HCT116 (cell line): Measurements from ENCODE around the gene SLC22A23. TPM values are rescaled to one million over a fixed set of nuclear protein-coding genes. Genes with fewer than 3 reads are reported as not detected.

Source experiments
- ATAC-seq: fragments of 200-7000 bp; cut with Tn5 transposase; 2 replicates; pipeline ENCODE4 v1.9.1; 2020; ENCODE audit warnings: mild to moderate bottlenecking, moderate library complexity
- BruUV-seq: library from RNA; stranded (reverse); fragments of 400-500 nt; replicated peaks from 2 replicates; lab custom pipeline; 2021; lab: Mats Ljungman, UMichigan
- CTCF ChIA-PET: fragments of 300-600 bp; sonication (Branson Sonifier 250); formaldehyde crosslinking; loops from one replicate; lab custom pipeline; 2021; ENCODE audit warnings: antibody characterized with exemption; lab: Charles Lee
- POLR2A ChIA-PET: fragments of 300-600, 350-600 bp; sonication (Branson Sonifier 250); formaldehyde crosslinking; loops from one replicate; lab custom pipeline; 2021; ENCODE audit warnings: antibody characterized with exemption; lab: Charles Lee
- RAD21 ChIA-PET, 2 experiments: fragments of 300-600 bp; sonication (Branson Sonifier 250); formaldehyde crosslinking; loops; one replicate each; lab custom pipeline; 2023; ENCODE audit warnings: low total read pairs in 2 of 2; ENCODE audit not compliant: uncharacterized antibody in 2 of 2, unreplicated experiment in 2 of 2, low non-redundant PET in 1 of 2; lab: Charles Lee
- DNase-seq: peaks from one replicate; pipeline ENCODE4 v3.0.0-alpha.2; 2010; ENCODE audit warnings: low read depth, low spot score
- H2AFZ ChIP-seq: fragments of 200-600 bp; shearing (Covaris generic), sonication (generic); 2 replicates; pipeline ENCODE4 v1.6.1; 2017; ENCODE audit warnings: low read depth, mixed run types, mixed read lengths, antibody characterized with exemption, low read length; ENCODE audit not compliant: poor library complexity, severe bottlenecking
- H3K27ac ChIP-seq: 2 replicates; pipeline ENCODE4 v1.5.1; 2012; ENCODE audit warnings: low read depth, low read length
- H3K27me3 ChIP-seq: fragments of 200-600 bp; sonication (generic); 2 replicates; pipeline ENCODE4 v1.6.1; 2016; ENCODE audit warnings: mixed run types, low read length, mixed read lengths; ENCODE audit not compliant: insufficient read depth
- H3K36me3 ChIP-seq, 2 experiments: fragments of 200-500 bp in 1 of 2; fragments of 200-600 bp in 1 of 2; sonication (Bioruptor generic) in 1 of 2; sonication (generic) in 1 of 2; 2 replicates each; pipeline versions ENCODE4 v1.5.1 to v1.6.1; 2014 to 2016; ENCODE audit warnings: low read length in 2 of 2, inconsistent platforms in 1 of 2, mixed read lengths in 1 of 2, mixed run types in 1 of 2; ENCODE audit not compliant: insufficient read depth in 2 of 2, control insufficient read depth in 1 of 2
- H3K4me1 ChIP-seq, 2 experiments: fragments of 200-600 bp in 1 of 2; sonication (generic) in 1 of 2; 2 replicates each; pipeline versions ENCODE4 v1.5.1 to v1.6.1; 2012 to 2017; ENCODE audit warnings: low read length in 2 of 2, inconsistent platforms in 1 of 2, mild to moderate bottlenecking in 1 of 2, mixed read lengths in 1 of 2, mixed run types in 1 of 2, moderate library complexity in 1 of 2; ENCODE audit not compliant: insufficient read depth in 2 of 2, control insufficient read depth in 1 of 2
- H3K4me2 ChIP-seq: fragments of 200-600 bp; sonication (generic); 2 replicates; pipeline ENCODE4 v1.6.1; 2017; ENCODE audit warnings: mixed run types, low read length, mixed read lengths
- H3K4me3 ChIP-seq, 2 experiments: fragments of 200-600 bp in 1 of 2; sonication (generic) in 1 of 2; replicated peaks in 1 of 2; 2 replicates each; pipeline ENCODE4 v1.5.1; 2011 to 2016; ENCODE audit warnings: low read length in 2 of 2, control low read depth in 1 of 2, low read depth in 1 of 2, mild to moderate bottlenecking in 1 of 2, mixed read lengths in 1 of 2, mixed run types in 1 of 2
- H3K79me2 ChIP-seq: fragments of 200-600 bp; sonication (generic); 2 replicates; pipeline ENCODE4 v1.6.1; 2017; ENCODE audit warnings: mild to moderate bottlenecking, mixed run types, low read length, moderate library complexity, mixed read lengths; ENCODE audit not compliant: insufficient read depth
- H3K9ac ChIP-seq: fragments of 200-600 bp; sonication (generic); 2 replicates; pipeline ENCODE4 v1.6.1; 2016; ENCODE audit warnings: low read length, mixed read lengths
- H3K9me2 ChIP-seq: fragments of 200-600 bp; sonication (generic), shearing (Covaris generic); 2 replicates; pipeline ENCODE4 v1.6.1; 2017; ENCODE audit warnings: mixed run types, mild to moderate bottlenecking, moderate library complexity; ENCODE audit not compliant: insufficient read depth
- H3K9me3 ChIP-seq, 2 experiments: fragments of 200-500 bp in 1 of 2; fragments of 200-600 bp in 1 of 2; sonication (Bioruptor generic) in 1 of 2; sonication (generic) in 1 of 2; 2 replicates each; pipeline ENCODE4 v1.6.1; 2014 to 2017; ENCODE audit warnings: low read length in 2 of 2, mixed read lengths in 2 of 2, inconsistent platforms in 1 of 2, low read depth in 1 of 2, mild to moderate bottlenecking in 1 of 2, mixed run types in 1 of 2, moderate library complexity in 1 of 2; ENCODE audit not compliant: control insufficient read depth in 1 of 2, insufficient read depth in 1 of 2
- H4K20me1 ChIP-seq: fragments of 200-600 bp; sonication (generic), shearing (Covaris generic); 2 replicates; pipeline ENCODE4 v1.6.1; 2017; ENCODE audit warnings: mixed run types, mild to moderate bottlenecking, moderate library complexity; ENCODE audit not compliant: insufficient read depth
- CBX3 ChIP-seq: IDR thresholded peaks from 2 replicates; pipeline ENCODE4 v1.6.1; 2012; ENCODE audit warnings: low read depth
- EZH2phosphoT487 ChIP-seq: fragments of 200-600 bp; IDR thresholded peaks from 2 replicates; pipeline ENCODE4 v1.6.1; 2018; ENCODE audit warnings: antibody characterized with exemption, borderline replicate concordance
- SRF ChIP-seq: IDR thresholded peaks from 2 replicates; pipeline ENCODE4 v1.6.1; 2012; ENCODE audit warnings: low read depth
- ZNF274 ChIP-seq: fragments of 200-500 bp; sonication (Bioruptor generic); IDR thresholded peaks from 2 replicates; pipeline ENCODE4 v1.6.1; 2014; ENCODE audit warnings: mild to moderate bottlenecking, low read depth, low read length, inconsistent platforms
- intact Hi-C: fragments of 100-400 bp; cut with micrococcal nuclease; formaldehyde crosslinking; loops from 2 replicates; pipeline ENCODE4 v1.10.0; 2022
- total RNA-seq: library from RNA; stranded (reverse); gene quantifications from one replicate; pipeline ENCODE4 v1.2.1, GENCODE V29; 2021; ENCODE audit not compliant: unreplicated experiment
- TF ChIP-seq, protein P1 (sequence below), 3 experiments: fragments of 200-600 bp in 1 of 3; sonication (generic) in 1 of 3; IDR thresholded peaks in 2 of 3; conservative IDR thresholded peaks in 1 of 3; 2 replicates each; pipeline ENCODE4 v1.5.1; 2012 to 2017; ENCODE audit warnings: low read depth in 2 of 3, low read length in 2 of 3, antibody characterized with exemption in 1 of 3, borderline replicate concordance in 1 of 3, control low read depth in 1 of 3, mild to moderate bottlenecking in 1 of 3, mixed read lengths in 1 of 3, mixed run types in 1 of 3, moderate library complexity in 1 of 3; ENCODE audit not compliant: insufficient read depth in 1 of 3
- TF ChIP-seq, protein P2 (sequence below): IDR thresholded peaks from 2 replicates; pipeline ENCODE4 v1.6.1; 2012; ENCODE audit warnings: low read depth
- TF ChIP-seq, protein P3 (sequence below): IDR thresholded peaks from 2 replicates; pipeline ENCODE4 v1.6.1; 2011; ENCODE audit warnings: mild to moderate bottlenecking, low read length, moderate library complexity; ENCODE audit not compliant: insufficient replicate concordance; ENCODE audit errors: extremely low read depth

SLC22A23 gene
- total RNA-seq, 1 experiment from 2014 or later, result 11.5 TPM

DNA sequence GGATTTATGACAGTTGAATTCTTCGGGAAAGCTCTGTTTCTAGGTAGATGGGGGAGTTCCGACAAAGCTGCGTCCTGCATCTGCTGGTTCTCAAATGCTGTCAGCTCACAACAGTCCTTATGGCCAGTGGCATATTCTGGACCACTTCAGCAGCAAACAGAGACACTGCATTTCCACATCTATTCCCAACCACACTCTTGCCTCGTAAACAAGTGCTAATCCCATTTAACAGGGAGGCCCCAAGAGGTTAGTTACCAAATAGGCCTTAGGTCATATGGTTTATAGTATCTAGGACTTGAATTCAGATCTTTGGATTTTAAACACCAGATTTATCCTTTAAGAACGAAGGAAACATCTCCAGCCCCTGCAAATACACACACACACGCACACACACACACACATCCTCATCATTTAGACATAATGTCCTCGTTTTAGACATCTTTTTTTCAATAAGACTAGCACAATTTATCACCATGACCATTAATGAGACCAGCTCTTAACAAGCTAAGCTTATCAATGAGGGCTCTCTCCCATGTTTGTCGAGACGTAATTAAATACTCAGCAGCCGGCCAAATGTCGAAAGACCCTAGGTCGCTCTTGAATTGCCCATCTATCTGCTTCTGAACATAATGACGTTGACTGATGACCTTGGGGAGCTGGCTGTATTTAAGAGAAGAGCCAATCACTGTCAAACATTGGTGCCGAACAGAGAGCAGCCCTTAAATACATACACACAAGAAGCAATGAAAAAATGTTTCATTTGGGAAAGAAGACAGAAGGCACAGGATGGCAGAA, 113.6 kb downstream of the SLC22A23 start:
- CTCF ChIA-PET, result no interaction called here
- Histone ChIP-seq H3K4me3 (no peak overlapping the region), H3K36me3 (no peaks in the 10 kb centered on the region), H2AFZ (no peak overlapping the region), H3K79me2 (no peaks in the 10 kb centered on the region), H3K27ac (no peak overlapping the region), H3K4me1 (peaks cover 6 to 15% of the 10 kb centered on the region in 2 experiments; a peak in 3 of 4 replicates), H3K9me3 (no peaks in the 10 kb centered on the region), H3K27me3 (no peaks in the 10 kb centered on the region), H4K20me1 (no peaks in the 10 kb centered on the region), H3K9me2 (no peaks in the 10 kb centered on the region), H3K9ac (no peak overlapping the region), H3K4me2 (no peak overlapping the region)
- no peak for ATAC-seq
- intact Hi-C loops, result no loop called here
- TF ChIP-seq, protein P1, sequence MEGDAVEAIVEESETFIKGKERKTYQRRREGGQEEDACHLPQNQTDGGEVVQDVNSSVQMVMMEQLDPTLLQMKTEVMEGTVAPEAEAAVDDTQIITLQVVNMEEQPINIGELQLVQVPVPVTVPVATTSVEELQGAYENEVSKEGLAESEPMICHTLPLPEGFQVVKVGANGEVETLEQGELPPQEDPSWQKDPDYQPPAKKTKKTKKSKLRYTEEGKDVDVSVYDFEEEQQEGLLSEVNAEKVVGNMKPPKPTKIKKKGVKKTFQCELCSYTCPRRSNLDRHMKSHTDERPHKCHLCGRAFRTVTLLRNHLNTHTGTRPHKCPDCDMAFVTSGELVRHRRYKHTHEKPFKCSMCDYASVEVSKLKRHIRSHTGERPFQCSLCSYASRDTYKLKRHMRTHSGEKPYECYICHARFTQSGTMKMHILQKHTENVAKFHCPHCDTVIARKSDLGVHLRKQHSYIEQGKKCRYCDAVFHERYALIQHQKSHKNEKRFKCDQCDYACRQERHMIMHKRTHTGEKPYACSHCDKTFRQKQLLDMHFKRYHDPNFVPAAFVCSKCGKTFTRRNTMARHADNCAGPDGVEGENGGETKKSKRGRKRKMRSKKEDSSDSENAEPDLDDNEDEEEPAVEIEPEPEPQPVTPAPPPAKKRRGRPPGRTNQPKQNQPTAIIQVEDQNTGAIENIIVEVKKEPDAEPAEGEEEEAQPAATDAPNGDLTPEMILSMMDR (IDR thresholded peaks at IDR 0.05 in 2 of 3, conservative IDR thresholded peaks at IDR 0.05 in 1 of 3; ENCODE audit: borderline replicate concordance in 1 of 3, insufficient read depth in 1 of 3, low read depth in 2 of 3, low read length in 2 of 3), result no peak
- TF ChIP-seq SRF (no peak), ZNF274 (no peak), CBX3 (no peak), EZH2phosphoT487 (no peak)
- TF ChIP-seq, protein P2, sequence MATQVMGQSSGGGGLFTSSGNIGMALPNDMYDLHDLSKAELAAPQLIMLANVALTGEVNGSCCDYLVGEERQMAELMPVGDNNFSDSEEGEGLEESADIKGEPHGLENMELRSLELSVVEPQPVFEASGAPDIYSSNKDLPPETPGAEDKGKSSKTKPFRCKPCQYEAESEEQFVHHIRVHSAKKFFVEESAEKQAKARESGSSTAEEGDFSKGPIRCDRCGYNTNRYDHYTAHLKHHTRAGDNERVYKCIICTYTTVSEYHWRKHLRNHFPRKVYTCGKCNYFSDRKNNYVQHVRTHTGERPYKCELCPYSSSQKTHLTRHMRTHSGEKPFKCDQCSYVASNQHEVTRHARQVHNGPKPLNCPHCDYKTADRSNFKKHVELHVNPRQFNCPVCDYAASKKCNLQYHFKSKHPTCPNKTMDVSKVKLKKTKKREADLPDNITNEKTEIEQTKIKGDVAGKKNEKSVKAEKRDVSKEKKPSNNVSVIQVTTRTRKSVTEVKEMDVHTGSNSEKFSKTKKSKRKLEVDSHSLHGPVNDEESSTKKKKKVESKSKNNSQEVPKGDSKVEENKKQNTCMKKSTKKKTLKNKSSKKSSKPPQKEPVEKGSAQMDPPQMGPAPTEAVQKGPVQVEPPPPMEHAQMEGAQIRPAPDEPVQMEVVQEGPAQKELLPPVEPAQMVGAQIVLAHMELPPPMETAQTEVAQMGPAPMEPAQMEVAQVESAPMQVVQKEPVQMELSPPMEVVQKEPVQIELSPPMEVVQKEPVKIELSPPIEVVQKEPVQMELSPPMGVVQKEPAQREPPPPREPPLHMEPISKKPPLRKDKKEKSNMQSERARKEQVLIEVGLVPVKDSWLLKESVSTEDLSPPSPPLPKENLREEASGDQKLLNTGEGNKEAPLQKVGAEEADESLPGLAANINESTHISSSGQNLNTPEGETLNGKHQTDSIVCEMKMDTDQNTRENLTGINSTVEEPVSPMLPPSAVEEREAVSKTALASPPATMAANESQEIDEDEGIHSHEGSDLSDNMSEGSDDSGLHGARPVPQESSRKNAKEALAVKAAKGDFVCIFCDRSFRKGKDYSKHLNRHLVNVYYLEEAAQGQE, result no peak
- TF ChIP-seq, protein P3, sequence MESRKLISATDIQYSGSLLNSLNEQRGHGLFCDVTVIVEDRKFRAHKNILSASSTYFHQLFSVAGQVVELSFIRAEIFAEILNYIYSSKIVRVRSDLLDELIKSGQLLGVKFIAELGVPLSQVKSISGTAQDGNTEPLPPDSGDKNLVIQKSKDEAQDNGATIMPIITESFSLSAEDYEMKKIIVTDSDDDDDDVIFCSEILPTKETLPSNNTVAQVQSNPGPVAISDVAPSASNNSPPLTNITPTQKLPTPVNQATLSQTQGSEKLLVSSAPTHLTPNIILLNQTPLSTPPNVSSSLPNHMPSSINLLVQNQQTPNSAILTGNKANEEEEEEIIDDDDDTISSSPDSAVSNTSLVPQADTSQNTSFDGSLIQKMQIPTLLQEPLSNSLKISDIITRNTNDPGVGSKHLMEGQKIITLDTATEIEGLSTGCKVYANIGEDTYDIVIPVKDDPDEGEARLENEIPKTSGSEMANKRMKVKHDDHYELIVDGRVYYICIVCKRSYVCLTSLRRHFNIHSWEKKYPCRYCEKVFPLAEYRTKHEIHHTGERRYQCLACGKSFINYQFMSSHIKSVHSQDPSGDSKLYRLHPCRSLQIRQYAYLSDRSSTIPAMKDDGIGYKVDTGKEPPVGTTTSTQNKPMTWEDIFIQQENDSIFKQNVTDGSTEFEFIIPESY, result no peak
- no TSS peak for BruUV-seq
- POLR2A ChIA-PET, result no interaction called here
- RAD21 ChIA-PET, result no interaction called here
- DNase-seq, result no peak
